Activated T-cell treated with anti-CD3 and anti-CD28 coated beads, Interleukin-2, amount 50 U/mL, for 24 hours (primary cell): ENCODE results near the gene MUC6.

ENCODE experiments used
- DNase-seq: peaks from one replicate; pipeline ENCODE4 v3.0.0-alpha.2; 2020
- H3K27ac Mint-ChIP-seq: 2 replicates; pipeline ENCODE4 v1.8.0; 2020; ENCODE audit warnings: mild to moderate bottlenecking, mixed read lengths
- H3K27me3 Mint-ChIP-seq: 2 replicates; pipeline ENCODE4 v1.8.0; 2020; ENCODE audit warnings: mixed read lengths
- H3K36me3 Mint-ChIP-seq: 2 replicates; pipeline ENCODE4 v1.8.0; 2020; ENCODE audit warnings: low read depth, mixed read lengths
- H3K4me1 Mint-ChIP-seq: 2 replicates; pipeline ENCODE4 v1.8.0; 2020; ENCODE audit warnings: low read depth, mixed read lengths
- H3K4me3 Mint-ChIP-seq: 2 replicates; pipeline ENCODE4 v1.8.0; 2020; ENCODE audit warnings: mild to moderate bottlenecking, moderate library complexity, mixed read lengths
- H3K9me3 Mint-ChIP-seq: 2 replicates; pipeline ENCODE4 v1.8.0; 2020; ENCODE audit warnings: mixed read lengths

The MUC6 gene

GRCh38 chr11:1029654-1030053 is 6.9 kb downstream of the MUC6 start:
- Mint-ChIP-seq H3K27ac (no peak overlapping the region), H3K36me3 (no peaks in the 10 kb centered on the region), H3K27me3 (no peaks in the 10 kb centered on the region), H3K4me1 (no peaks in the 10 kb centered on the region), H3K4me3 (no peak overlapping the region), H3K9me3 (no peaks in the 10 kb centered on the region)
- DNase-seq = no peak

DNA sequence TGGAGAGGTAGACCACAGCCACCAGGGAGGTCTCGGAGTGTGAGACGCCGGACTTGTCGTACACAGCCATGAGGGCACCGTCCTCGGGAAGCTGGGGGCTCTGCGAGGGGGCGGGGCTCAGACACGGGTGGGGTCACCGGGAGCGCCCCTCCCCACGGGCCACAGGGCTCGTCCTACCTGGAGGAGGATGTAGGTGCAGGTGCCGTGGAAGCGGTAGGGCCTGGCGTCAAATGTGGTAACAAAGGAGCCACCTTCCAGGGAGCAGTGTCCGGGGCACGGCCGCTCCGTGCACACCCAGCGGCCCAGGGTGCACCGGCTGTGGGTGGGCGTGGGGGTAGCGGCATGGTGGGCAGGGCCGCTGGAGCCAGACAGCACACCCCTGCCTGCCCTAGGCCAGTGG is 7.5 kb downstream of the MUC6 start:
- no peak overlapping the region for H3K4me3 Mint-ChIP-seq
- no peaks in the 10 kb centered on the region for H3K4me1 Mint-ChIP-seq
- no peaks in the 10 kb centered on the region for H3K36me3 Mint-ChIP-seq
- no peak overlapping the region for H3K27ac Mint-ChIP-seq
- no peaks in the 10 kb centered on the region for H3K9me3 Mint-ChIP-seq
- DNase-seq = no peak
- H3K27me3 Mint-ChIP-seq = no peaks in the 10 kb centered on the region

- Mint-ChIP-seq H3K27me3 (no peaks in the 10 kb centered on the region), H3K4me3 (no peak overlapping the region), H3K9me3 (no peaks in the 10 kb centered on the region), H3K36me3 (no peaks in the 10 kb centered on the region), H3K4me1 (no peaks in the 10 kb centered on the region), H3K27ac (no peak overlapping the region)
- DNase-seq = no peak
These were observed 7.9 kb downstream of the MUC6 start for GRCh38 chr11:1028616-1029015.

DNA sequence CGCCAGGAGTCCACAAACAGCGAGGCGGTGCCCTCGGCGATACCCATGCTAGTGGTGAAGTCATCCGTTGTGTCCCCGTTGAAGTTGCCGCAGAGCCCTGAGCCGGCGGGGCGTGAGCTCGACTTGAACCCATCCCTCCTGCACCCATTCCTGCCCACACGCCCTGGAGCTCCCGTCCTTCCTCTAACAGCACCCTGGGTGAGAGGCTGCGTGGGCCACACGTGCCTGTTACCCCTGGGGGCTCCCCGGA is 8.3 kb downstream of the MUC6 start:
- no peak overlapping the region for H3K4me3 Mint-ChIP-seq
- no peaks in the 10 kb centered on the region for H3K36me3 Mint-ChIP-seq
- no peak for DNase-seq
- no peaks in the 10 kb centered on the region for H3K9me3 Mint-ChIP-seq
- no peaks in the 10 kb centered on the region for H3K27me3 Mint-ChIP-seq
- H3K4me1 Mint-ChIP-seq = no peaks in the 10 kb centered on the region
- H3K27ac Mint-ChIP-seq = no peak overlapping the region

GRCh38 chr11:1027483-1028290 is 8.8 kb downstream of the MUC6 start:
- Mint-ChIP-seq H3K4me1 (no peaks in the 10 kb centered on the region), H3K27ac (no peak overlapping the region), H3K4me3 (no peak overlapping the region), H3K36me3 (no peaks in the 10 kb centered on the region), H3K9me3 (no peaks in the 10 kb centered on the region), H3K27me3 (no peaks in the 10 kb centered on the region)
- DNase-seq = no peak

DNA sequence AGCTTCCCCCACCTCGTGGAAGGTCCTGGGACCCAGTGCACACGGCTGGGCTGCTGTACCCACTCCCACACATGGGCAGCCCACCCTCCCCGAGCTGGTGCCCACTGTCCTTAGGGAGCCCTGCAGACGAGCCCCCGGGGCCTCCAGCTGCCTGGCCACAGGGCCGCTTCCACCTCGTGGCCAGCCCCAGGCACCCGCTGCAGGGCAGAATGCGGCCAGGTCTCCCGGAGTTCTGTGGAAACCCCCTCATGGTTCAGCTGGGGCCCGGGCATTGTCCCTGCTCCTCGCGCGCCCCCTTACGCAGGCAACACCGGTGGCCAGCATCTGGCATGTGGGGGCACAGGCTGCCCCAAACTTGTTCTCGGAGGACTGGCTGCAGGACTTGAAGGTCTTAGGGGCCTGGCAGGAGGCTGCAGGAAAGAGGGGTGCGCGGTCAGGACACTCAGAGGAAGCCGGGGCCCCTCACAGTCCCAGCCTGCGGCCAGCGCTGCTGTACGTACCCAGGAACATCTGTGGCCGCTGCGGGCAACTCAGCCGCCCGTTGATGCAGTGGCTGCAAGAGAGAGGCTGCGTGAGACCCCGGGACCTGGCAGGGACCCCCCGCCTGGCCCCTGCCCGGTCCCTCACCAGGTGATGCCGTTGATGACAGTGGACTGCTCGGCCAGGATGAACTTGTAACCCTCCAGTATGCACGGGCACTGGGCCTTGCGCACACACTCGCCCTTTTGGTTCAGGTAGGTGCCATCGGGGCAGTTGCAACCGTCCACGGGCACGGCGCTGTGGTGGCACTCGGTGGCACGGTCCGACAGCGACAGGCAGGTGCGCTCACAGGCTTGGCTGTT is 9.7 kb downstream of the MUC6 start:
- DNase-seq = no peak
- H3K4me3 Mint-ChIP-seq = no peak overlapping the region
- no peaks in the 10 kb centered on the region for H3K27me3 Mint-ChIP-seq
- H3K9me3 Mint-ChIP-seq = no peaks in the 10 kb centered on the region
- H3K4me1 Mint-ChIP-seq = no peaks in the 10 kb centered on the region
- no peaks in the 10 kb centered on the region for H3K36me3 Mint-ChIP-seq
- no peak overlapping the region for H3K27ac Mint-ChIP-seq

GRCh38 chr11:1026163-1026450 is 10.4 kb downstream of the MUC6 start:
- no peak for DNase-seq
- Mint-ChIP-seq H3K27ac (no peak overlapping the region), H3K27me3 (no peaks in the 10 kb centered on the region), H3K9me3 (no peaks in the 10 kb centered on the region), H3K36me3 (no peaks in the 10 kb centered on the region), H3K4me3 (no peak overlapping the region), H3K4me1 (no peaks in the 10 kb centered on the region)

DNA sequence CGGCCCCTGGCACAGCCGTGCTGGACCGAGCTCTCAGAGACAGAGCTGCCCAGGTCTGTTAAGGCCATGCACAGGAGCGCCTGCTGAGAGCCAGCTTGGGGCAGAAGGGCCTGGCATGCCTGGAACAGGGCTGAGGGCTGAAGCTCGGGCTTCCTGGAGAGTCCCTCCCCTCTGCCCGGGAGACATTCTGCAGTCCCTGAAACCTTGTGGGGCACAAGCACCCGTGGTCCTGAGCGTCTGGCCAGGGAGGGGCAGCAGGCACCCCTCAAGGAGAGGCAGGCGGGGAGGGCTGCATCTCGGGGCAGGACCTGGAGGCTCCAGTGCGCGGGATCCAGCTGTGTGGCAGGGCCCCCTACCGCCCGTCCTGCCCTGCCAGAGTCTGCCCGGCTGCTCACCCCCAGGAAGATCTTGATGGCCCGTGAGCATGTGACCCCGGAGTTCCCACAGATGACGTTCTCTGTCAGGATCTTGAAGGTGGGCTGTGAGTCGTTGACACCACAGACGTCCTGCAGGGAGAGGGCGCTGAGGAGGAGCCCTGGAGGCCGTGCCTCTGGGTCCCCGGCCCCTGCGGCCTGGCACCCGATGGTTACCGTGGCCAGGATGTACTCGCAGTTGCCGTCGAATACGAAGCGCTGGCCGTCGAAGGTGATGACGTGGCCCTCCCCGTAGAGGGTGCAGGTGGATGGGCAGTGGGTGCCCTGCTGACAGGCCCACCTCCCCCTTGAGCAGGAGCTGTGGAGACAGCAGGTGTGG is 10.9 kb downstream of the MUC6 start:
- Mint-ChIP-seq H3K4me3 (no peak overlapping the region), H3K4me1 (no peaks in the 10 kb centered on the region), H3K27me3 (no peaks in the 10 kb centered on the region), H3K27ac (no peak overlapping the region), H3K9me3 (no peaks in the 10 kb centered on the region), H3K36me3 (no peaks in the 10 kb centered on the region)
- no peak for DNase-seq

GRCh38 chr11:1024597-1025409 is 11.7 kb downstream of the MUC6 start:
- Mint-ChIP-seq H3K27ac (no peak overlapping the region), H3K27me3 (no peaks in the 10 kb centered on the region), H3K9me3 (no peaks in the 10 kb centered on the region), H3K4me3 (no peak overlapping the region), H3K36me3 (no peaks in the 10 kb centered on the region), H3K4me1 (no peaks in the 10 kb centered on the region)
- no peak for DNase-seq

- Mint-ChIP-seq H3K27me3 (no peaks in the 10 kb centered on the region), H3K27ac (no peak overlapping the region), H3K36me3 (no peaks in the 10 kb centered on the region), H3K4me1 (no peaks in the 10 kb centered on the region), H3K9me3 (no peaks in the 10 kb centered on the region), H3K4me3 (no peak overlapping the region)
- DNase-seq = no peak
These were observed 12.5 kb downstream of the MUC6 start for GRCh38 chr11:1023811-1024596.

DNA sequence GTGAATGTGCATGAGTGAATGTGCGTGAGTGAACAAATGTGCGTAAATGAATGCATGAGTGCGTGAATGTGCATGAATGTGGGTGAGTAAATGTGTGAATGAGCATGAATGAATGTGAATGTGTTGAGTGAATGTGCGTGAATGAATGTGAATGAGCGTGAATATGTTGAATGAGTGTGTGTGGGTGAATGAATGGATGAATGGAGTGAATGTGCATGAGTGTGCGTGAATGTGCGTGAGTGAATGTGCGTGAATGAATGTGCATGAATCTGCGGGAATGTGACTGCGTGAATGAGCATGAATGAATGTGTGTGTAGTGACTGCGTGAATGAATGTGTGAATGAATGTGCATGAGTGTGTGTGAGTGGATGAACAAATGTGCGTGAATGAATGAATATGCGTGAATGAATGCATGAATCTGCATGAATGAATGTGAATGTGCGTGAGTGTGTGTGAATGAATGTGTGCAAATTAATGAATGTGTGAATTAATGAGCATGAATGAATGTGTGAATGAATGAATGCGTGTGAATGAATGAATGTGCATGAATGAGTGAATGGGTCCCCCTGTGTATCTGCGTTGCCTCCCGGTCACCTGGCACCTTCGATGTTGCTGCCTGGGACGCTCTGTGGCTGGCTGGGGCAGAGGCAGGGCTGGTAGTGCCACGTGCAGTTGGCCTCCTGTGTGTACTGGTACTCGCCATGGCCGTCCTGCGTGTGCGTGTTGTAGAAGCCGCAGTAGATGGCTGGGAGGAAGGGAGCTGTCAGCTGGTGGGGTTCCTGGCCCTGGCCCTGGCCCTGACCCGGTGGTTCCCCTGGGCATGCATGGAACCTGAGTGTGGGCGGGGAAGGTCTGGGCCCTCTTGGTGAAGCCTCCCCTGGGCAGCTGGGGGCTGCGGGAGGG is 13.4 kb downstream of the MUC6 start:
- no peak overlapping the region for H3K27ac Mint-ChIP-seq
- no peaks in the 10 kb centered on the region for H3K36me3 Mint-ChIP-seq
- H3K27me3 Mint-ChIP-seq = no peaks in the 10 kb centered on the region
- peaks cover under 1% of the 10 kb centered on the region for H3K9me3 Mint-ChIP-seq
- DNase-seq = no peak
- no peak overlapping the region for H3K4me3 Mint-ChIP-seq
- H3K4me1 Mint-ChIP-seq = peaks cover 1% of the 10 kb centered on the region

DNA sequence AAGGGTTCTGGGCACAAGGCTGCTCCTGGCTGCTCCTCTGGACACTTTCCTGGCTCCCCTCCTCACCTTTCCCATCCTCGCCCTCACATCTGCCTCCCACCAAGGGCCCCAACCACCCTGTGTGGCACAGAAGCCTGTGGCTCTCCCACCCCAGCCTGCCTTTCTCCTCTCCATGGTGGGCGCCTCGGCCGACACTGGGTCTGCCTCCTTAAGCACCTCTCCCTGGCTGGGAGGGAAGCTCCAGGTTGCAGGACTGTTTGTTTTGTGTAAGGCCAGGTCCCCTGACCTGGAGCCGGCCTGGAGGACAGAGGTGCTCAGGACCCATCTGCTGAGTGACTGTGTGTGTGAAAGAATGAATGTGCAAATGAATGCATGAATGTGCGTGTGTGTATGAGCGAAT is 14.1 kb downstream of the MUC6 start:
- no peak for DNase-seq
- H3K27me3 Mint-ChIP-seq = no peaks in the 10 kb centered on the region
- H3K36me3 Mint-ChIP-seq = no peaks in the 10 kb centered on the region
- peaks cover 6% of the 10 kb centered on the region for H3K9me3 Mint-ChIP-seq
- H3K4me1 Mint-ChIP-seq = peaks cover 7% of the 10 kb centered on the region
- H3K27ac Mint-ChIP-seq = no peak overlapping the region
- no peak overlapping the region for H3K4me3 Mint-ChIP-seq

GRCh38 chr11:1020211-1020905 is 16.2 kb downstream of the MUC6 start:
- DNase-seq = no peak
- Mint-ChIP-seq H3K9me3 (peaks cover 15% of the 10 kb centered on the region), H3K4me1 (peaks cover 18% of the 10 kb centered on the region), H3K27ac (no peak overlapping the region), H3K27me3 (no peaks in the 10 kb centered on the region), H3K4me3 (no peak overlapping the region), H3K36me3 (no peaks in the 10 kb centered on the region)
